HepG2 (cell line): ENCODE data around the gene EIF4E1B. TPM values are rescaled to one million over a fixed set of nuclear protein-coding genes. Genes with fewer than 3 reads are reported as not detected.

Experiments
- ATAC-seq: fragments of 200-7000 bp; cut with Tn5 transposase; 3 replicates; pipeline ENCODE4 v1.9.1; 2020; ENCODE audit warnings: mild to moderate bottlenecking, moderate library complexity
- BruUV-seq: library from RNA; stranded (reverse); fragments of 400-500 nt; replicated peaks from 2 replicates; lab custom pipeline; 2021; lab: Mats Ljungman, UMichigan
- CTCF ChIA-PET: fragments of 300-600 bp; formaldehyde crosslinking; extraction: SDS; loops from one replicate; lab custom pipeline; 2021; ENCODE audit warnings: low total read pairs, inconsistent platforms, low intra/inter-chr PET ratio; lab: Yijun Ruan, JAX
- POLR2A ChIA-PET: fragments of 350-600 bp; sonication (Branson Sonifier 250); formaldehyde crosslinking; loops from one replicate; lab custom pipeline; 2020; ENCODE audit warnings: antibody characterized with exemption, inconsistent platforms; lab: Yijun Ruan, JAX
- DNase-seq: peaks from one replicate; pipeline ENCODE4 v3.0.0-alpha.2; 2015; ENCODE audit warnings: low spot score
- FAIRE-seq: peaks from 3 replicates; lab custom pipeline; 2011; peaks lifted over from hg19 to GRCh38; lab: Jason Lieb, UNC
- H2AFZ ChIP-seq: one replicate; pipeline ENCODE4 v1.6.1; 2011; ENCODE audit warnings: low read length, inconsistent platforms
- H3K27ac ChIP-seq: fragments of 300-600 bp; 3 replicates; pipeline ENCODE4 v1.8.0; 2011; ENCODE audit warnings: mixed run types, mild to moderate bottlenecking, mixed read lengths, low read length, inconsistent platforms; ENCODE audit not compliant: insufficient read depth; ENCODE audit errors: extremely low read length
- H3K27me3 ChIP-seq, 2 experiments: fragments of 200-600 bp in 1 of 2; 2 replicates in 1 of 2; 3 replicates in 1 of 2; pipeline versions ENCODE4 v1.6.0 to v1.8.0; 2011; ENCODE audit warnings: low read length in 2 of 2, mild to moderate bottlenecking in 2 of 2, moderate library complexity in 2 of 2, inconsistent platforms in 1 of 2; ENCODE audit not compliant: insufficient read depth in 2 of 2, control insufficient read depth in 1 of 2
- H3K36me3 ChIP-seq, 2 experiments: fragments of 200-600 bp in 1 of 2; replicated peaks in 1 of 2; 2 replicates in 1 of 2; 3 replicates in 1 of 2; pipeline versions ENCODE4 v1.5.1 to v1.8.0; 2011; ENCODE audit warnings: low read length in 2 of 2, inconsistent platforms in 1 of 2; ENCODE audit not compliant: insufficient read depth in 2 of 2, control insufficient read depth in 1 of 2
- H3K4me1 ChIP-seq: 2 replicates; pipeline ENCODE4 v1.5.1; 2012; ENCODE audit warnings: low read length, inconsistent platforms; ENCODE audit not compliant: insufficient read depth
- H3K4me2 ChIP-seq: 2 replicates; pipeline ENCODE4 v1.6.0; 2011; ENCODE audit warnings: low read depth, low read length, inconsistent platforms
- H3K4me3 ChIP-seq, 3 experiments: fragments of 200-600 bp in 1 of 3; sonication (generic), shearing (Covaris generic) in 1 of 3; replicated peaks in 1 of 3; 2 replicates each; pipeline ENCODE4 v1.5.1; 2011 to 2016; ENCODE audit warnings: low read length in 3 of 3, inconsistent platforms in 2 of 3, low read depth in 2 of 3, mild to moderate bottlenecking in 2 of 3, control low read depth in 1 of 3, mixed read lengths in 1 of 3; ENCODE audit not compliant: insufficient read depth in 1 of 3
- H3K79me2 ChIP-seq: one replicate; pipeline ENCODE4 v1.6.1; 2011; ENCODE audit warnings: low read length, inconsistent platforms; ENCODE audit not compliant: insufficient read depth
- H3K9ac ChIP-seq: 2 replicates; pipeline ENCODE4 v1.6.0; 2011; ENCODE audit warnings: mild to moderate bottlenecking, low read depth, low read length, inconsistent platforms; ENCODE audit not compliant: insufficient read depth
- H3K9me3 ChIP-seq: 2 replicates; pipeline ENCODE4 v1.5.1; 2012; ENCODE audit warnings: mild to moderate bottlenecking, low read length
- H4K20me1 ChIP-seq: 2 replicates; pipeline ENCODE4 v1.6.0; 2011; ENCODE audit warnings: inconsistent platforms, mild to moderate bottlenecking, low read length, moderate library complexity; ENCODE audit not compliant: insufficient read depth
- HIVEP1 ChIP-seq: sonication (generic); formaldehyde crosslinking; IDR thresholded peaks from 2 replicates; pipeline ENCODE4 v1.4.0; 2020; ENCODE audit warnings: mild to moderate bottlenecking, missing genetic modification reagents
- HMGA1 ChIP-seq: sonication (generic); formaldehyde crosslinking; conservative IDR thresholded peaks from 2 replicates; pipeline ENCODE4 v1.4.0; 2020; ENCODE audit warnings: missing genetic modification reagents
- HOXA3 ChIP-seq: sonication (generic); formaldehyde crosslinking; IDR thresholded peaks from 2 replicates; pipeline ENCODE4 v1.5.0; 2020; ENCODE audit warnings: missing genetic modification reagents
- KDM5A ChIP-seq: fragments of 200-600 bp; sonication (generic); IDR thresholded peaks from 2 replicates; pipeline ENCODE4 v1.7.0; 2018; ENCODE audit warnings: antibody characterized with exemption, mild to moderate bottlenecking, low read length, borderline replicate concordance
- NR2F2 ChIP-seq: IDR thresholded peaks from 2 replicates; pipeline ENCODE4 v1.6.1; 2012; ENCODE audit warnings: low read depth, inconsistent platforms, borderline replicate concordance
- PHF20 ChIP-seq: sonication (generic); formaldehyde crosslinking; IDR thresholded peaks from 2 replicates; pipeline ENCODE4 v1.5.0; 2020; ENCODE audit warnings: mild to moderate bottlenecking, missing genetic modification reagents
- PHF5A ChIP-seq: IDR thresholded peaks from one replicate; pipeline ENCODE4 v1.6.1; 2018; ENCODE audit warnings: low read depth, missing genetic modification reagents; ENCODE audit not compliant: unreplicated experiment
- SMAD3 ChIP-seq: sonication (generic); formaldehyde crosslinking; IDR thresholded peaks from 2 replicates; pipeline ENCODE4 v1.4.0; 2020; ENCODE audit warnings: missing genetic modification reagents
- ZNF230 ChIP-seq: sonication (generic); formaldehyde crosslinking; IDR thresholded peaks from 2 replicates; pipeline ENCODE4 v1.4.0; 2020; ENCODE audit warnings: mild to moderate bottlenecking, missing genetic modification reagents
- ZNF33B ChIP-seq: sonication (generic); formaldehyde crosslinking; IDR thresholded peaks from 2 replicates; pipeline ENCODE4 v1.5.1; 2020; ENCODE audit warnings: mild to moderate bottlenecking, missing genetic modification reagents
- ZNF34 ChIP-seq: sonication (generic); formaldehyde crosslinking; IDR thresholded peaks from 2 replicates; pipeline ENCODE4 v1.4.0; 2020; ENCODE audit warnings: mild to moderate bottlenecking, missing genetic modification reagents, borderline replicate concordance
- ZNF605 ChIP-seq: sonication (generic); formaldehyde crosslinking; IDR thresholded peaks from 2 replicates; pipeline ENCODE4 v1.8.0; 2022; ENCODE audit warnings: mild to moderate bottlenecking, missing genetic modification reagents
- ZNF740 ChIP-seq: sonication (generic); formaldehyde crosslinking; IDR thresholded peaks from 2 replicates; pipeline ENCODE4 v1.4.0; 2020; ENCODE audit warnings: missing genetic modification reagents
- ZNF747 ChIP-seq: sonication (generic); formaldehyde crosslinking; IDR thresholded peaks from 2 replicates; pipeline ENCODE4 v1.8.1; 2023; ENCODE audit warnings: missing genetic modification reagents, mild to moderate bottlenecking, borderline replicate concordance
- ZNF780A ChIP-seq: sonication (generic); formaldehyde crosslinking; IDR thresholded peaks from 2 replicates; pipeline ENCODE4 v1.8.0; 2022; ENCODE audit warnings: mild to moderate bottlenecking, missing genetic modification reagents, moderate library complexity
- WGBS: methylation state at CpG from one replicate; pipeline ENCODE4 v1.1.6; 2017; ENCODE audit warnings: low lambda C conversion rate; 5-methylcytosine and 5-hydroxymethylcytosine counted together
- in situ Hi-C: cut with HindIII; loops from 2 replicates; pipeline ENCODE4 v1.10.0; 2017; ENCODE audit warnings: low pct_unique_long_range_greater_than_20kb; ENCODE audit not compliant: extremely low pct_ligation_motif_present
- intact Hi-C: fragments of 100-400 bp; cut with micrococcal nuclease; formaldehyde crosslinking; loops from one replicate; pipeline ENCODE4 v1.10.0; 2022; ENCODE audit not compliant: unreplicated experiment
- polyA plus RNA-seq, 8 experiments: library from polyadenylated mRNA; depleted of rRNA in 3 of 8; stranded (reverse) in 7 of 8; unstranded in 1 of 8; fragments of >200 nt; fragmentation: Illumina TruSeq in 4 of 8; extraction: Trizol in 4 of 8; gene quantifications; 2 replicates each; pipeline versions ENCODE4 v1.2.1 to v1.2.3, GENCODE V29; 2011 to 2016; ENCODE audit warnings: low read depth in 4 of 8, missing spikeins in 1 of 8, mixed read lengths in 1 of 8; ENCODE audit not compliant: insufficient read depth in 1 of 8
- total RNA-seq, 5 experiments: library from RNA; depleted of rRNA; stranded (reverse); fragments of >200 nt; fragmentation: Illumina TruSeq; extraction: Trizol; gene quantifications; 2 replicates each; pipeline ENCODE4 v1.2.3, GENCODE V29; 2016; ENCODE audit warnings: low read depth in 1 of 5
- TF ChIP-seq, protein P1 (sequence below): sonication (generic); formaldehyde crosslinking; IDR thresholded peaks from 2 replicates; pipeline ENCODE4 v1.5.1; 2020; ENCODE audit warnings: mild to moderate bottlenecking, missing genetic modification reagents, moderate library complexity

EIF4E1B gene
- total and polyA plus RNA-seq, 2 of the 13 experiments (the other 11 are each of a cell fraction or from before 2014, with no cell fraction given), result not detected

- POLR2A ChIA-PET, result no interaction called here
- TF ChIP-seq HOXA3 (CRISPR knock-in tag), result no peak
- no peak for TF ChIP-seq HIVEP1 (CRISPR knock-in tag)
- TF ChIP-seq SMAD3, result no peak
Observed at GRCh38 chr5:176694146-176694545, 63.7 kb downstream of the EIF4E1B start.

GRCh38 chr5:176694631-176695030, 64.2 kb downstream of the EIF4E1B start:
- ChIA-PET POLR2A (no interaction called here), CTCF (no interaction called here)
- H4K20me1 ChIP-seq, result no peaks in the 10 kb centered on the region
- no peaks in the 10 kb centered on the region for H3K4me1 ChIP-seq
- no peak overlapping the region for H3K4me3 ChIP-seq
- no peaks in the 10 kb centered on the region for H3K79me2 ChIP-seq
- no peak overlapping the region for H3K4me2 ChIP-seq
- in situ Hi-C loops (no loop called here), intact Hi-C loops (no loop called here)
- no peak overlapping the region for H3K9ac ChIP-seq
- H2AFZ ChIP-seq, result no peak overlapping the region
- no TSS peak for BruUV-seq
- FAIRE-seq (no peak), ATAC-seq (no peak), DNase-seq (no peak)
- H3K36me3 ChIP-seq, result no peaks in the 10 kb centered on the region
- H3K27me3 ChIP-seq, result peaks cover 10 to 73% of the 10 kb centered on the region in 2 experiments
- WGBS, result 15% methylated on average over 9 of the region's 9 CpGs
- no peak overlapping the region for H3K27ac ChIP-seq
- H3K9me3 ChIP-seq, result no peaks in the 10 kb centered on the region
- TF ChIP-seq ZNF747 (CRISPR knock-in tag), result no peak
- TF ChIP-seq PHF5A (CRISPR knock-in tag), result no peak
- TF ChIP-seq, protein P1, sequence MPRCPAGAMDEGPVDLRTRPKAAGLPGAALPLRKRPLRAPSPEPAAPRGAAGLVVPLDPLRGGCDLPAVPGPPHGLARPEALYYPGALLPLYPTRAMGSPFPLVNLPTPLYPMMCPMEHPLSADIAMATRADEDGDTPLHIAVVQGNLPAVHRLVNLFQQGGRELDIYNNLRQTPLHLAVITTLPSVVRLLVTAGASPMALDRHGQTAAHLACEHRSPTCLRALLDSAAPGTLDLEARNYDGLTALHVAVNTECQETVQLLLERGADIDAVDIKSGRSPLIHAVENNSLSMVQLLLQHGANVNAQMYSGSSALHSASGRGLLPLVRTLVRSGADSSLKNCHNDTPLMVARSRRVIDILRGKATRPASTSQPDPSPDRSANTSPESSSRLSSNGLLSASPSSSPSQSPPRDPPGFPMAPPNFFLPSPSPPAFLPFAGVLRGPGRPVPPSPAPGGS (CRISPR knock-in tag), result no peak
- TF ChIP-seq ZNF230 (CRISPR knock-in tag), result no peak
- no peak for TF ChIP-seq PHF20 (CRISPR knock-in tag)
- no peak for TF ChIP-seq ZNF780A (CRISPR knock-in tag)
- TF ChIP-seq ZNF33B (CRISPR knock-in tag), result no peak
- no peak for TF ChIP-seq ZNF605
- TF ChIP-seq KDM5A, result no peak
- TF ChIP-seq NR2F2, result no peak
- no peak for TF ChIP-seq ZNF34 (CRISPR knock-in tag)
- TF ChIP-seq HMGA1, result no peak
- TF ChIP-seq ZNF740 (CRISPR knock-in tag), result no peak

More at GRCh38 chr5:176694146-176694545, 63.7 kb downstream of the EIF4E1B start:
- Histone ChIP-seq H3K4me2 (no peak overlapping the region), H2AFZ (no peak overlapping the region), H3K9ac (no peak overlapping the region), H3K4me1 (no peaks in the 10 kb centered on the region), H4K20me1 (no peaks in the 10 kb centered on the region), H3K9me3 (no peaks in the 10 kb centered on the region), H3K36me3 (no peaks in the 10 kb centered on the region), H3K27me3 (peaks cover 10 to 71% of the 10 kb centered on the region in 2 experiments), H3K79me2 (no peaks in the 10 kb centered on the region), H3K4me3 (no peak overlapping the region), H3K27ac (no peak overlapping the region)
- intact Hi-C loops, result no loop called here
- BruUV-seq, result no TSS peak
- FAIRE-seq, result no peak
- in situ Hi-C loops, result no loop called here
- no peak for DNase-seq
- no peak for ATAC-seq
- WGBS, result 6% methylated on average over 7 of the region's 10 CpGs
- CTCF ChIA-PET, result no interaction called here
